Activated naive CD4-positive, alpha-beta T cell (primary cell): Measurements from ENCODE around the gene EFNA4.
A peak's percentile ranks its signal among the peaks of the same experiment; 100 is the strongest.

Experiments used
- DNase-seq, 4 experiments: peaks; one replicate each; lab custom pipeline; 2025; lab: John Stamatoyannopoulos, UW

Gene EFNA4

DNA sequence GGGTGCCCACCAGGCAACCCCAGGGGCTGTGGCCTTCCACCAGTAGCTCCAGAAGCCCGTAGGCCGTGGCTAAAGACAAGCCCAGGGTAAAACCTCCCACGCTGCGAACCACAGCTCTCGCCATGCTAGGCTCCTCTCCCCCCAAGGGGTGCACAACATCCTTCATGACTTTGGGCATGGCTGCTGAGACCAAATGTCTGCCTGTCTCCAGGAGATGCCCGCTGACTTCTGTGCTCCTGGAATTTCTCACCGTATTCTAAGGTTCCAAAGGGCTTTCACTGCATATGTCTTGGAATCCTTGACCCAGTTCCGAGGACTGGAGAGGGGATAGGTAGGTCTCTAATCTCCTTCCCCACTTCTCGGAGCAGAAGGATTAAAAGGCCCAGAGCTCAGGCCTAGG is 30.0 kb upstream of the EFNA4 start, which contains the start of the genes DCST1 and DCST2:
TSS of gene DCST1 (plus strand) at position 301 of the 400 bp plus-strand sequence. CDS start 213 bp downstream, outside the sequence.
TSS of gene DCST2 (minus strand) at position 258 of the 400 bp plus-strand sequence. CDS start at position 178, 80 bp downstream.
- no peak for DNase-seq

DNA sequence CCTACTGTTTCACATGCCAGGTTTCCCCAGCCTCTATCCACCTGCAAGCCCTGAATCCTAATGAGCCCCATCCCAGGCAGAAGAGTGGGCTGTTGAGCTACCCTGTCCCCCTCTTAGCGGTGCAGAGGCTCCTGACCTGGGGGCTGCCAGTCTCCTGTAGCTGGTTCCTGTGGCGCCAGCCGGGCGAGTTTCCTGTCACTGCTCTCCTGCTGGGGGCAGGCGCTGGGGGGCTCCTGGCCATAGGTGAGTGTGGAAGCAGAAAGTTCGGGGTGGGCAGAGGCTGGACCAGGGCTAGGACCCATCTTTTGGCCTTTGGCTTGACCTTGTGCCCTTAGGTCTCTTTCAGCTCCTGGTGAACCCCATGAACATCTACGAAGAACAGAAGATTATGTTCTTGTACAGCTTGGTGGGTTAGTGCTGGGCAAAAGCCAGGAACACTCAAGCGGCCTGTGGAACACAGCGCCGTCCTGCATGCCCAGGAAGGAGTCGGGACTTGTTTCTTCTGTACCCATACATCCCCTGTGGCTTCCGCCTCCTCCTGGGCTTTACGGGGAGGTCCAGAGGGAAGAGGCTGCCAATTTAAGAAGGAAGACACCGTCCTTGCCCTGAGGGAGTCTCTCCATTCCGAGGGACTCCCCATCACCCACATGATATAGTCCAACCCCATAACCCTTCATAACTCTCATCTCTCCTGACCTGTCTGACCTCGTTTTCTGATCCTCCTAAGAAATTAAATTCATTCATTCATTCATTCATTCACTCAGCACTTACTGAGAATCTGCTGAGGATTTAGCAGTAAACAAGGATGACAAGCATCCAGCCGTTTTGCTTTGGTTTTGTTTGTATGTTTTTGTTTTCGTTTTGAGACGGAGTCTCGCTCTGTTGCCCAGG is 29.0 kb upstream of the EFNA4 start:
- no peak for DNase-seq

DNA sequence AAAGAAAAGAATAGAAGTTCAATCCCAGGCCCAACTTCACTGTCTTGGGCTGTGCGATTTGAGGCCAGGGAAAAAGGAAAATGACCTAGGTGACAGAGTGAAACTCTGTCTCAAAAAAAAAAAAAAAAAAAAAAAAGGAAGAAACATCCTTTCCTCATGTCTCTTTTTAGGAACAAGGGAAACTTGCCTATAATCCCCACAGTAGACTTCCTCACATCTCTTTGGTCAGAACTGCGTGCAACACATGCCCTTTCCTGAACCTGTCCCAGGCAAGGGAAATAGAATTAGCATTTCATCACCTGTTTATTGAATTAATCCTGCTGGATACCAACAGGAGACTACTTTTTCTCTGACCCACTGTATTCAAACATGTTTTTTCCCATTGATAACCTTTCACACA is 27.6 kb upstream of the EFNA4 start:
- no peak for DNase-seq

DNA sequence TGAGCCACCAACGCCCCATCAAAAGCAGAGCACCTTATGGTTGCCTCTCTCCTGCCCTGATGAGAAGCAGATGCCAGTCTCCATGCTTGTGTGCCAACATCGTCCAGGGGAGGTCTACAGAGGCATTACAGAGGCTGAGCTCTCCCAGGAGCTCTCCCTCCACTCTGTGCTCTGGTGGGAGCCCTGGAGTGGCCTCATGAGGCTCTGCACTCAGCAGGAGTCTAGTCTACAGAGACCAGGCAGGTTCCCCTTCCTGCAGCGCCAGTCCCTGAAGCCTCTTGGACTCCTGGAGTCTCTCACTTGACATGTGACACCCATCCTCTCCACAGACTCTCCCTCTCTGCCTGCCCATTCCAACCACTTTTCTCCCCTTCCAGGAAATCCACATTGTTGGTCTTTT is 26.5 kb upstream of the EFNA4 start:
- DNase-seq: no peak

DNA sequence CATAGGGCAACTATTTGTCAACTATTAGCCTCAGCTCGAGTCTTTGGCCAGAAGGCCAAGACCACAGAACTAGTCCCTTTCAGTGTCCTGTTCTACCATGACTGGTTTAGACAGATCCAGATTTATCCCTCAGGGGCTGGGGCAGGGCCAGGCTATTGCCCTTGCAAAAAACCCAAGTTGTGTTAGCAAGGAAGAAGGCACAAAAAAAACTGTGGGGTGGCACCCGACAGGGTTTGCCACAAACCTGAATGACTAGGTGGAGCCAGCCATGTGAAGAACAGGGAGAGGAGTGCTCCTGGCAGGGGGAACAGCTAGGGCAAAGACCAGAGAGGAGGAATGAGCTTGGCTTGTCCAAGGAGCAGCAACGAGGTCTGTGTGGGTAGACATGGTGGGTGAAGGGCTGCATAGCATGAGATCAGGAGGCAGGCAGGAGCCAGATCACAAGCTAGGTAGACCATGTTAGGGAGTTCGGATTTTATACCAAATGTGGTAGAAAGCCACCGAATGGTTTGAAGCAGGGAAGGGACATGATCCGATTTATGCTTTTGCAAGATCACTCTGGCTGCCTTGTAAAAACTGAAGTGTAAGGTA is 25.6 kb upstream of the EFNA4 start:
- no peak for DNase-seq

DNA sequence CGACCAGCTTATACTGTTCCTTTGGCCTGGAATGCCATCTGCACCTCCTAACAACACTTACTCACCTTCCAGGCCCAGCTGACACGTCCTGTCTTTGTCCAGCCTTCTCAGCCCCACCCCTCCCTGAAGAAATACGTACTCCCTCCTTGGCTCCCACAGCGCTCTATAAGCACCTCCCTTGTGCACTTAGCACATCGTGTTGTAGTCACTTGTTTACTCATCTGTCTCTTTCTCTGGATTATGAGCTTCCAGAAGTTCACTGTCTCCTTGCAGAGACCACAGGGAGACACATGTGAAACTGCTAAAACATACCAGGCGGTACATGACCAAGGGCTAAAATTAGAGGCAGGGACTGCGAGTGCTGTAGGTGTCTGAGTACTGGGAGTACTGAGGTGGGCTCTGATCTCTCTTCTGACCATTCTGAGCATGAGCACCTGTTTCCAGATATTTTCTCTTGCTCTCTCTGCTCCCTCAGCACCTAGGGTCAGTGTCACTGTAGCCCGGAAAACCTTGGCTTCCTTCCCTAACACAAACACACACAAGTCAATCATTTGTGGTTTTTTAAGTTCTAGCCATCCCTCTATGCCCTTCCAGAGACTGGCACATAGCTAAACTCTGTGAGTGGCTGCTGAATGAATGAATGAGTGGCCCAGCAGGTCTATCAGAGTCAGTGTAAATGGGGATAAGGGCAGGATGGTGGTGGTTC is 24.8 kb upstream of the EFNA4 start:
- no peak for DNase-seq

DNA sequence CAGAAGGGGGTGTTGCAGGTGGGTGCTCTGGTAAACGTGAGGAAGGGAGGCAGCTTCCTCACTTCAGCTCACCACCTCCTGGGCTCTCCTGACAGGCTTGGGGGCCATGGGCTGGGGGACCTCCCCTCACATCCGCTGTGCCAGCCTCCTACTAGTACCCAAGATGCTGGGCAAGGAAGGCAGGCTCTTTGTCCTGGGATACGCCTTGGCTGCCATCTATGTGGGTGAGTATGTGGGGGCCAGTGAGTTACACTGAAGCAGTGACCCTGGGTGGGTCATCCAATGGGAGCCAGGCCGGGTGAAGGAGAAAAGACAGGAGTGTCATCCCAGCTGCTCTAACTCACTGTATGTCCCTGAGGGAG is 24.3 kb upstream of the EFNA4 start:
- DNase-seq: no peak

DNA sequence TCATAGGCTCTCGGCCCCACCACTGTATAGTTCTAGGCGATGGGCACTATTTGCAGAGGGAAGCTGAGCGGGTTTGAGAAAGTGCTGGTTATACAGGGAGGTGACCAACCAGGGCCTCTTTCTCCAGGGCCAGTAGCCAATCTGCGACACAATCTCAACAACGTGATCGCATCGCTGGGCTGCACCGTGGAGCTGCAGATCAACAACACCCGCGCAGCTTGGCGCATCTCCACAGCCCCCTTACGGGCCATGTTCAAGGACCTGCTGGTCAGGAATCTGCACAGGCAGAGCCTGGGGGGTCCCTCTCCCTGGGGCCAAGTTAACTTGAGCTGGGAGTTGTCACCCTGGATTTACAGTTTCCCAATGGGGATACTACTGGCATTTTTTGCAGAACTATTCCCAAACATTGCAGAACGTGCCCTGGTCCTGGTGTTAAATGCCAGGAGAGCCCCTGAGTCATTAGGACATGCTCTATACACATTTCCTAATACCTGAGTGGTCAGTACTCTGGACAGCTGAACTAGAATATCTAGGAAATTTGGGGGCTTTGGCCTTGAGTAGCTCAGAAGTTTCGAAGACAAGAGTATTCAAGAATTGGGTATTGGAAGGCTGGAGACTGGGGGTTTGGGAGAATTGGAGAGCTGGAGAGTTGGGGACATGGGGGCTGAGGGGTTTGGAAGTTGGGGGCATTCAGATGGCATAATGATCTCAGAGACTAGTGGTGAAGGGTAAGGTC is 23.0 kb upstream of the EFNA4 start:
- DNase-seq: no peak

DNA sequence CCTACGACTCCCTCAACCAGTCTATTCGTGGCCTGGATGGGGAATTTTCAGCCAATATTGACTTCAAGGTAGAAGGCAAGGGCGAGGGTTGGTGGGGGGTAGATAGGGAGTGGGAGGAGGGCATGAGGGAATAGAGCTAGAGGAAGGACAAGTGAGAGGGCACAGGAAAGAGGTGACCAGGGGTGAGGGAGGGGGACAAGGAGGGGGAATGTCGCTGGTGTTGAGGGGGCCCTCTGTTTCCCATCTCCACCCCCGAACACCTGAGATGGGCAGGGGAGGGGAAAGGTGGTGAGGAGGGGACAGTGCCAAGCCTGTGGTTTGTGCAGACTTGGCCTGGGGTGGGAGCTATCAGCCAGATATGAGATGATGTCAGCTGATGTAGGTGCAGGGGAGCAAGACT is 20.8 kb upstream of the EFNA4 start:
- DNase-seq: no peak

DNA sequence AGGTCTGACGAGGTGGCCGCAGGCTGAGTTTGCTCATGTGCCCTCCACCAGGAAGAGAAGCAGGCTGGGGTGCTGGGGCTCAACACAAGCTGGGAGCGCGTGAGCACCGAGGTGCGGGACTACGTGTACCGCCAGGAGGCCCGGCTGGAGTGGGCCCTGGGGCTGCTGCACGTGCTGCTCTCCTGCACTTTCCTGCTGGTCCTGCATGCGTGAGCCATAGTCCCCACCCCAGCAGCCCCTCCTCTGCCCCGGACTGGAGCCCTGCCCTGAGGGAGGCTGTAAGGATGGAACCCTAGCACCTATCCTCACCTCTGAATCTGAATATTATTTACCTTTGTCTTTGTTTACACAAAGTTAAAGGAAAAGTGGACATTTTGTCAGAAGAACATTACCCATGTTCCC is 20.2 kb upstream of the EFNA4 start:
- no peak for DNase-seq

DNA sequence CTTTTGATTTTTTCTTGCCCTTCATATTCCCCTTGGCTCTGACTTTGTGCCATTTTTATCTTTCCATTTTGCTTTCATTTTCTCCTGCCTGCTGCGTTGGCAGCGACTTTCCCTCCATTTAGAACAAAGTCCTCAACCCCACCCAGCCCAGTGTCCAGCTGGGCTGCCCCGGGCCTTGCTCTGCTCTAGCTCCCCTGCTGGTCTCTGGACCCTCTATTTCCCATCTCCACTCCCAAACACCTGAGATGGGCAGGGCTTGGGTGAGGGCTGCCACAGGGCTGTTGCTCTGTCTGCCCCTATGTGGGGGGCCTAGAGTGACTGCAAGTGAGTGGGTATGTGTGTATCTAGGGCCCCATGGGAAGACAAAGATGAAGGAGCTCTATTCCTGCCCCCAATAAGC is 19.7 kb upstream of the EFNA4 start:
- DNase-seq: no peak

DNA sequence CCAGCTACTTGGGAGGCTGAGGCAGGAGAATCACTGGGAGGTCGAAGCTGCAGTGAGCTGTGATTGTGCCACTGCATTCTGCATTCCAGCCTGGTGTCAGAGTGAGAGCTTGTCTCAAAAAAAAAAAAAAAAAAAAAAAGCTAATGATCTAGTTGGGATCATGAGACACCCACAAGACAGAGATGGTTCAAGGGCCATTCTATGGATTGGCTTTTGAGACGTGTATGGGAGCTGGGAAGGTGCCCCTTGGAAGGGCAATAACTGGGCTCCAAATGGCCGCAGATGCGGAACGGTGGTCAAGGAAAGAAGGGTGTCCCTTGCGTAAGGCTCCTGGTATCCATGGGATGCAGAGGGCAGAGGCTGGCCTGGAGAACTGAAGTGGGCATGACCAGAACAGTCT is 19.2 kb upstream of the EFNA4 start:
- no peak for DNase-seq

DNA sequence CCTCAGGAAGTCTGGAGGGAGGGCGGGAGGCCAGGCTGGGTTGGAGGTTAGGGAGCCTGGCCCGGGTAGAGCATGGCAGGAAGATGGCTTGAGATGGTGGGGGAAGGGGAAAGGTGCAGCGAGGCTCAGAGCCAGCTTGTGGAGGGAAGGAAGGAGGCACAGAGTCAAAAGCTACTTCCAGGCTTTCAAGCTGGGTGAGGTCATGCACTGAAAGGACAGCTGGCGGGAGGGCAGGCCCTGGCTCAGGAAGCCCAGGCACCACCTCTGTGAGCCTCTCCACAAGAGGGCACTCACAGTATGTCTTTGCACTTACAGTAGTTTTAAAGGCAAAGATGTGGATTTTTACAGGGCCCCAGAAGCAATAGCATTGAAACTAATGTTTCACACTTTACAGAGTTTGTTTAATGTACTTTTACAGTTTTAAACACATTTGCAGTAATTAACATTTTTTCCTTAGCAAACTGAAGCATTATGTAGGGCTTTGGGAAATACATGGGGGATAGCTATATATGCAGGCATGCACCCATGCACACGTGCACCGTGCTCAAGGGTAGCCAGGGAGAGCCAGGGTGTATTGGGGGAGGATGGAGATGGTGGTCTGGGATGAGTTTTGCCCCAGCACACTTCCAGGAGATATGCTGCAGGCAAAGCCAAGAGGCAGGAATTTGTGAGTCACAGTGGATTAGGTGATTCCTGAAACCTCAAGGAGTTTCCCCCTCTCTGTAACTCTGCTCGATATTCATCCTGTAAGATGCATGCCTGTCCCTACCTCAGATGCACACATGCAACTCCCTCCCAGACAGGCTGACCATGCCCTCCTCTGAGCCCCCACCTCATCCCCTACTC is 18.5 kb upstream of the EFNA4 start:
- peak in 2 of 4 experiments; percentile 18 to 46 for DNase-seq

DNA sequence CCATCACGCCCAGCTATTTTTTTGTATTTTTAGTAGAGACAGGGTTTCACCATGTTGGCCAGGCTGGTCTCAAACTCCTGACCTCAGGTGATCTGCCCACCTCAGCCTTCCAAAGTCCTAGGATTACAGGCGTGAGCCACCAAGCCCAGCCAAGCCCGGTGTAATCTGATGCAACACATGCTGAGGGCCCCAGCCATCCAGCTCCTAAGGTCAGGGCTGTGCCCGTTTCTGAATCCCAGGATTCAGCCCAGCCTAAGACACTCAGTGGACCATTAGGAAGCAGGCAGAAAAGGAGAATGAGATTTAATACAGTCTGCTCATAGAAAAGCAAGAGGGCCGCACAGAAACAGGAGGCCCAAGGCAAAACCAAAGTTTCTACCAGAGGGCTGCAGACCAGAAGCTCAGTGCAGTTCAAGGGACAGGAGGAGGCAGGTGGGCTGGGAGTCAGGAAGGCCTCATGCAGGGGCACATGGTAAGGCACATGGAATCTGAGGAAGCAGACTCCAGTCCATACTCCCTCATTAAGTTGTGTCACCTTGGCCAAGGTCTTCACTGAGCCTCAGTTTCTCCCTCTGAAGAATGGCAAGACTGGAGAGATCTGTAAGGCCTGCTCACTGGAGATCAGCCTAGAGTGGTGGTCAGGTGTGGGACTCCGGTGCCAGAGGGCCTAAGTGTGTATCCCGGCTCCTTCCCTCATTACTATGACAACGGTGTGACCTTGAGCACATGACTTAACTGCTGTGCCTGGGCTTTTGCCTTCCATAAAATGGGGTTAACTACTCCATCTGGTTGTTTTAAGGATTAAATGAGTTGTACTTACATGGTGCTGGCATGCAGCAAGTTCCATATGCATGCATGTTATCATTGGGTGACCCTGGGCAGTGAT is 14.8 kb upstream of the EFNA4 start:
- no peak for DNase-seq

DNA sequence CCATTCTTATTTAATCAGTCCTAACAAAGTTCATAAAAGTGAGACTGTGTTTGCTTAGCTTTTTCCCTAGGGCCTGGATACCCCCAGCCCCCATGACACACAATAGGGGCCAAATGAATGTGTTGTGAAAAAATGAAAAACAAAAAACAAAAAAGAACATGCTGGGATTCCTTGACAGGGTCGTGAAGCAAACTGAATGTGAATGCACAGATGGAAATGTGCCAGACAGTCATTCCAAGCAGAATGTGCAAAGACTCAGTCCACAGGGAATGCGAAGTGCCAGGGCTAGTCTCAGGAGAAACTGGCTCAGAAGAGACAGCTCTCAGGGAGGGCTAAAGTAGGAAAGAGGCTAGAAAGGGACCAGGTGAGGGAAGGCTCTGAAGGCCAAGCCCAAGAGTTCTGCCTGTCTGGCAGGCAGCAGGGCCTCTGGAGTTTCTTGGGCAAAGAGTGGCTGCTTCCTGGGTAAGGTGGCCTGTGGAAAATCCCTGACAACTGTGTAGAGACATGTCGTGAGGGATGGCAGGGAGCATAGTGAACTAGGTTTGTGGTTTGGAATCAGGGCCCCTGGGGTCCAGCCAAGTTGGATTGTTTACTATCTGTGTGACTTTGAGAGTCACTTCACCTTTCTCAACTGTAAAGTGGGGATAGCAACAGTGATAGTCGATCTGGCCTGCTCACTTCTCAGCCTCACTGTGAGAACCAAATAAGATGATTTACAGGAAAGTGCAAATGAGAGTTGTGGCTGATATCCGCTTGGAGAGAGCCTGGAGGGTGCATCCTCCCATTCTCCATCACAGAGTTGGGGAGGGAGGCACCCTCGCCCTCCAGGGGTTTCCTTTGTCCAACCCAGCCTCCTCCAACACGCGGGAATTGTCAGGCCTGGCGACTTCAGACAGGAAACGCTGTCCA is 13.6 kb upstream of the EFNA4 start:
- DNase-seq: no peak

DNA sequence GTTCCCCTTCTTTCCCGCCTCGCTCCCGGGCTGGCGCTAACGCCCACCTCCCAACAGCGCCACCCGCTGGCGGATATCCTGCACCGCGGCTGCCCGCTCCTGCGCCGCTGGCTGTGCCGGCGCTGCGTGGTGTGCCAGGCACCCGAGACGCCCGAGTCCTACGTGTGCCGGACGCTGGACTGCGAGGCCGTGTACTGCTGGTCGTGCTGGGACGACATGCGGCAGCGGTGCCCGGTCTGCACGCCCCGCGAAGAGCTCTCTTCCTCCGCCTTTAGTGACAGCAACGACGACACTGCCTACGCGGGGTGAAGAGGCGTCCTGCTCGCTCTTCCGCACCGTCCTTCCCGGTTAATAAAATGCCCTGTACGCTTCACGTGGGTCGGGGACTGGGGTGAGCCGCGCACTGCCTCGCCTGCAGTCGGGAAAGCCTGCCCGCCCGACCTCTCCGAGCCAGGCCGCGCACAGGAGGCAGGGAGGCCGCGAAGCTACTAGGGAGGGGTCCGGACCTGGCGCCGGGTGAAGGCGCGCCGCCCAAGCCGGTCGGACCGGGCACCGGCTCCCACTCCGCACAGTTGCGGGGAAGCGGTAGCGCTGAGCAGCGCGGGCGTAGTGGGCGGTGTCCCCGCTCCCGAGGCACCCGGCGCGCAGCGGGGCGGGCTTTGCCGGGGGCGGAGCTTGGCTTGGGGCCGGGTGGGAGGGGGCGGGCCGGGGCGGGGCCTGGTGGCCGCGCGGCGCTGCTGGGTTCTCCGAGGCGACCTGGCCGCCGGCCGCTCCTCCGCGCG is 12.8 kb upstream of the EFNA4 start, which contains the start of gene ADAM15:
TSS of gene ADAM15 (plus strand) at position 757 of the 782 bp plus-strand sequence. CDS start 71 bp downstream, outside the sequence.
- DNase-seq: peak; percentile 44 to 75 (median 60)

DNA sequence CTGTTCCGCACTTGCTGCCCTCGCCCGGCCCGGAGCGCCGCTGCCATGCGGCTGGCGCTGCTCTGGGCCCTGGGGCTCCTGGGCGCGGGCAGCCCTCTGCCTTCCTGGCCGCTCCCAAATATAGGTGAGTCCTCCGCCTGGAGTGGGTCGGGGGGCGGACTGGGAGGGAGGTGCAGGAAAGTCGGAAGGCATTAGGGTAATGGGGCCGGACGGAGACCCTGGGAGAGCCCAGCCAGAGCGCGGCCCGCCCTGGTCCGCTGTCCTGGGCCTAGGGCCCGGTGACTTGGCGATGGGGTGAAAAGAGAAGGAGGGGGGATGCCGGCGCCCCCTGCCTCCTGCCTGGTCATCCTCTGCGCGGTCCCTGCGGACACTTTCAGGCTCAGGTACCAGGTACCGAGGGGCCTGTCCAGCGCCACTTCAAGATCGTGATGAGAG is 12.2 kb upstream of the EFNA4 start:
- no peak for DNase-seq
